ENCODE results near the gene GASK1A. TPM values are rescaled to one million over a fixed set of nuclear protein-coding genes. Genes with fewer than 3 reads are reported as not detected.

The GASK1A gene
- under 0.01 and 0.09 TPM in 2 replicates for total RNA-seq

GRCh38 chr3:42979044-42979972 lies at the start of gene GASK1A:
Gene GASK1A (plus strand): TSS chr3:42979311. CDS start chr3:42979643, 332 bp downstream.

DNA sequence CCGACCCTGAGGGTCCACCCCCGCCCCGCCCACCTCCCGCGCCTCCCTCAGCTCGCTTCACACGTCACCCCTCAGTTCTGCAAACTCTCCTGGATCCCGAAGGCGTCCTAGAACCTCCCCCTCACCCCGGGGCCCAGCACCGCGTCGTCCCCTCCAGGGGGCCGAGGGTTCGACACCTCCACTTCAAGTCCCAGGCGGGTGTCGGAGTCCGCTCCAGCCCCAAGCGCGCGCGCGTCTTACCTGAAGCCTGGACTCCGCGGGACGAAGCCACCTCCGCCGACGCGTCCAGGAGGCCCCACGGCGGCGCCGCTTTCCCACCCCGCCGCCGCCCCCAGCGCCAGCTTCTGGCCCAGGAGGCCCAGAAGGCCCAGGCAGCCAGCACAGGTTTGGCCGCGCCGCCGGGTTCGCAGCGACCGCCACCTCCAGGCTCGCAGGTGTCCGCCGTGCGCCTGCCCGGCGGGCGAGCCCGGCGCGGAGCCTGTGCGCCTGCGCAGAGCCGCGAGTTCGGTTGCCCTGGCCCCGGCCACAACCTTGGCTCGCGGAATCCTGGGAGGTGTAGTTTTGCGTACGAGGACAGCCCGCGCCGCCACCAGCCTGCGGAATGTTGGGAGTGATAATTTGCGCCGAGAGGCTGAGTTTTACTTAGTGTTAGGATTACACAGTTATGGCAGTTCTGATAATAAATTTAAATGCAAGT lies 126.6 kb downstream of the GASK1A start, which contains the start of gene POMGNT2:
TSS of gene POMGNT2 (minus strand) at position 484 of the 697 bp plus-strand sequence. CDS start 24,648 bp downstream, outside the sequence.

Other genes starting within 250 kb of the GASK1A start
- 0.22 and 0.26 TPM in 2 replicates for gene CCDC13, start 206.1 kb upstream of the GASK1A start, total RNA-seq
- 91.9 and 94.5 TPM in 2 replicates for gene HIGD1A, start 174.8 kb upstream of the GASK1A start, total RNA-seq
- 5.4 and 12.5 TPM in 2 replicates for gene ACKR2, start 169.9 kb upstream of the GASK1A start, total RNA-seq
- not detected in 2 replicates for gene CYP8B1, start 103.4 kb upstream of the GASK1A start, total RNA-seq
- 0.33 and 2.1 TPM in 2 replicates for gene ZNF662, start 73.2 kb upstream of the GASK1A start, total RNA-seq
- 3.4 and 4.0 TPM in 2 replicates for gene POMGNT2, start 126.8 kb downstream of the GASK1A start, total RNA-seq